ENCODE results near the gene HSPB1.
"Not testable (repeated sequence)": the region's sequence is repeated elsewhere in the genome, so short reads cannot be mapped to it uniquely, and the experiment has no call there.

HSPB1 gene

DNA sequence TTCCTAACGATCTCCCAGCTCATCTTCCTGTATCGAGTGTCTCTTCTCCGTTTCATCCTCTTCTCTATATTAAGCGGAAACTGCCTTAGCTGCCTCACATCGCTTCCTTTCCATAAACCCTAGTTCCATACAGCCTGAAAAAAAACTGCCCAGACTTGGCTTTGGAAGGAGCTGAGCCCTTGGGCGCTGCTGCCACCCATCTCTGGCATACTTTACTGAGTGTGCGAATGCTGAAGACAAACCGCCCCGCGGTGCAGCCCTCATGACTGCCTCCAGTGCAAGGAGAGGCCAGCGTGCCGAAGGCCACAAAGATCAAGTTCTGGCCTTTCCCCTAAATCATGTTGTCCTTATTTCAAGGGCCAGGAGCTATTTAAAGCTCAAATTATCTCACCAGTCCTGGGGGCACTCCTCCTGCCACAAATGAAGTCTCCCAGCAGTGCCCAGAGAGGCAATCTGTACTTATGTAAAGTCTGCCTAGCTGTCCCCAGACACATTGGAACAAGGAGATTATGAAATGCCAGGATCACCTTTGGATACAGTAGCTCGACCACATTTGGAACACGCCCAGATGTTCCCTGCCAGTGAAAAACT lies 31.1 kb downstream of the HSPB1 start:
- no peak for DNase-seq (ENCODE audit: insufficient read length, low spot score)
- FAIRE-seq: no peak
- TF ChIP-seq, protein P1, sequence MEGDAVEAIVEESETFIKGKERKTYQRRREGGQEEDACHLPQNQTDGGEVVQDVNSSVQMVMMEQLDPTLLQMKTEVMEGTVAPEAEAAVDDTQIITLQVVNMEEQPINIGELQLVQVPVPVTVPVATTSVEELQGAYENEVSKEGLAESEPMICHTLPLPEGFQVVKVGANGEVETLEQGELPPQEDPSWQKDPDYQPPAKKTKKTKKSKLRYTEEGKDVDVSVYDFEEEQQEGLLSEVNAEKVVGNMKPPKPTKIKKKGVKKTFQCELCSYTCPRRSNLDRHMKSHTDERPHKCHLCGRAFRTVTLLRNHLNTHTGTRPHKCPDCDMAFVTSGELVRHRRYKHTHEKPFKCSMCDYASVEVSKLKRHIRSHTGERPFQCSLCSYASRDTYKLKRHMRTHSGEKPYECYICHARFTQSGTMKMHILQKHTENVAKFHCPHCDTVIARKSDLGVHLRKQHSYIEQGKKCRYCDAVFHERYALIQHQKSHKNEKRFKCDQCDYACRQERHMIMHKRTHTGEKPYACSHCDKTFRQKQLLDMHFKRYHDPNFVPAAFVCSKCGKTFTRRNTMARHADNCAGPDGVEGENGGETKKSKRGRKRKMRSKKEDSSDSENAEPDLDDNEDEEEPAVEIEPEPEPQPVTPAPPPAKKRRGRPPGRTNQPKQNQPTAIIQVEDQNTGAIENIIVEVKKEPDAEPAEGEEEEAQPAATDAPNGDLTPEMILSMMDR (IDR thresholded peaks at IDR 0.05; ENCODE audit: insufficient read depth, missing control alignments): no peak

DNA sequence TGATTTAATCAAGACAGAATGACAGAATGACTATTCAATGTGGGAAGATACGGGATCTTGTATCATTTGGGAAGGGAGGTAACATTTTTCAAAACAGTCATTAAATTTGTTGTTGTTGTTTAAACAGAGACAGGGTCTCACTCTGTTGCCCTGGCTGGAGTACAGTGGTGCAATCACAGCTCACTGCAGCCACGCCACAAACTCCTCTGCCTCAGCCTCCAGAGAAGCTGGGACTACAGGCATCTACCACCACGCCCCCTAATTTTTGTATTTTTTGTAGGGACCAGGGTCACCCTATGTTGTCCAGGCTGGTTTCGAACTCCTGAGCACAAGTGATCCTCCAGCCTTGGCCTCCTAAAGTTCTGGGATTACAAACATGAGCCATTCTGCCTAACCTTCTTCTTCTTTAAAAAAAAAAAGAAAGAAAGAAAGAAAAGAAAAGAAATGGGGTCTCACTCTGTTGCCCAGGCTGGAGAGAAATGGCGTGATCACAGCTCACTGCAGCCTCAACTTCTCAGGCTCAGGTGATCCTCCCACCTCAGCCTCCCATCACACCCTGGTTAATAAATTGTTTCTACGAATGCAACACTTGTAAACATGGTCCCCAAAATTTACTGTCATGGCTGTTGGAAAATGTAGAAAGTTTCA lies 32.0 kb downstream of the HSPB1 start:
- TF ChIP-seq, protein P1 (IDR thresholded peaks at IDR 0.05; ENCODE audit: insufficient read depth, missing control alignments): no peak
- DNase-seq (ENCODE audit: insufficient read length, low spot score) (no peak), FAIRE-seq (no peak)

DNA sequence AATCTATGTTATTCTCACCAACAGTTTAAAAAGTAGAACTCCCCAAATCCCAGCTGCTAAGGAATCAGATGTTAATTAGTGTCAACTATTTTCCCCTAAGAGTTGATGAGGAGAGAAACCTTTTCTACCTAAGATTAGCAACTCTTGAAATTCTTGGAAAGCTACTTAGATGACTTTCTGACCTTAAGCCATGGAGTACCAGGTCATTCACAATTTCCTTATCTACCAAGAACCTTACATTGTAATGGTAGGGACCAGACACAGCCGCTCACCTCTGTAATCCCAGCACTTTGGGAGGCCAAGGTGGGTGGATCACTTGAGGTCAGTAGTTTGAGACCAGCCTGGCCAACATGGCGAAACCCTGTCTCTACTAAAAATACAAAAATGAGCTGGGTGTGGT lies 32.9 kb downstream of the HSPB1 start:
- not testable (repeated sequence) for FAIRE-seq; DNase-seq (ENCODE audit: insufficient read length, low spot score)

DNA sequence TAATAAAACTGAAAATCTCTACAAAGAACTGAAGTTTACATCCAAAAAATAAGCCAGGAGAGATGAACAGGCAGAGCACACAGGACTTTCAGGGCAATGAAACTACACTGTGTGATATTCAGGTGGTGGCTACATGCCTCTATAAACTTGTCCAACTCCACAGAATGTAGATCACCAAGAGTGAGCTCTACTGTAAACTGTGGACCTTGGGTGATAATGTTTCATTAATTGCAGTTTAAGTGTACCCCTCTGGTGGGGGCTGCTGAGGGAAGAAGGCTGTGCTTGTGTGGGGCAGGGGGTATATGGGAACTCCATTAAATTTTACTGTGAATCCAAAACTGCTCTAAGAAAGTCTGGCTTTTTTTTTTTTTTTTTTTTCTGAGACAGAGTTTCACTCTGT lies 33.6 kb downstream of the HSPB1 start:
- TF ChIP-seq, protein P1 (IDR thresholded peaks at IDR 0.05; ENCODE audit: insufficient read depth, missing control alignments): no peak
- no peak for DNase-seq (ENCODE audit: insufficient read length, low spot score)

DNA sequence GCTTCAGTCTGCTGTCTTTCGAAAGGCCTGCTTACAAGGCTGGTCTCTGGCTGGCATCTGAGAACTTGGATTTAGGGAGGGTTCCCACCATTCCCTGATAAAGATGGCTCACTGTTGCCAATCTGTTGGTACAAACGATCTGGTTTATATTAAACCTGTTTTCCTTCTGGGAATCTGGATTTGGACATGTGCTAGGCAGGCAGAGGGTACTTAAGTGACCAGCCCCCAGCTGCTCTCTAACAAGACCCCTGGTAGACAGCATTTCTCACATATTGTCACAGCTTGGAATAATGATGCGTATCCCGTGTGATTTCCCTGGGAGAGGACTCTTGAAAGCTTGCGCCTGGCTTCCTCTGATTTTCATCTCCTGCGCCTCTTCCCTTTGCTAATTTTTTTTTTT lies 34.7 kb downstream of the HSPB1 start:
- DNase-seq (ENCODE audit: insufficient read length, low spot score) (no peak), FAIRE-seq (no peak)
- TF ChIP-seq, protein P1 (IDR thresholded peaks at IDR 0.05; ENCODE audit: insufficient read depth, missing control alignments): no peak

More for the DNA sequence above, 33.6 kb downstream of the HSPB1 start:
- FAIRE-seq: no peak

DNA sequence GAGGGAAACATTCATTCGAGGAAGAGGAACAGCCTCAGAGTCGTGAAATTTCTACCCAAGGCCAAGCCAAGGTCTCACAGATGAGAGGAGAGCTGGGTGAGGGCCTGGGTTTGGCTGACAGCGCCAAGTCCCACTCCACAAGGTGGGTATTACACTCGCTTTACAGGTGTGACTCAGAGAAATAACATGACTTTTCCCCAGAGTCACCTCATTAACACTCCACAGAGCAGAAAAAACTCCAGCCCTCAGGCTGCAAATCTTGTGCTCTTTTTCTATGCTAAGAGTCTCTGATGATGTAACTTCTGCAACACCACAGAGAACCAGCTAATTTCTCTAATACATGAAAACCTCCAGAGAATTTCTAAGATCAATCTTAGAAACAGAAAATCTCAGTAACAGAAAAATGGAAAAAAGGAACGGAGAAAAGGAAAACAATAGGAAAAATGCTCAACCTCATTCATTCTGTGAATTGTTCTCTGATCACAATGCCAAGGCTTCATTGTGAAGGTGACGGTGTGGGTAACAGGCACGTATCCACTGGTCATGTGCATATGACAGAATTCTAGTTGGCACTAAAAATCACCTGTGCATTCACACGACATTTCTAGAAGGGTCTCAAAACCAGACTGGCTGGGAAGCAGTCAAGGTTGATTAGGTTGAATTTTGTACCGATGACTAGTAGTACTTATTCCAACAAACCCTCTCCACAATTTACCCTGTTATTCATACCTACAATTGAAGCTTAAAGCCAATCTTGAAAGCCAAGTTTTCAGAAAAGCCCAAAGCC lies 36.0 kb downstream of the HSPB1 start:
- no peak for FAIRE-seq
- no peak for DNase-seq (ENCODE audit: insufficient read length, low spot score)
- TF ChIP-seq, protein P1 (IDR thresholded peaks at IDR 0.05; ENCODE audit: insufficient read depth, missing control alignments): no peak

DNA sequence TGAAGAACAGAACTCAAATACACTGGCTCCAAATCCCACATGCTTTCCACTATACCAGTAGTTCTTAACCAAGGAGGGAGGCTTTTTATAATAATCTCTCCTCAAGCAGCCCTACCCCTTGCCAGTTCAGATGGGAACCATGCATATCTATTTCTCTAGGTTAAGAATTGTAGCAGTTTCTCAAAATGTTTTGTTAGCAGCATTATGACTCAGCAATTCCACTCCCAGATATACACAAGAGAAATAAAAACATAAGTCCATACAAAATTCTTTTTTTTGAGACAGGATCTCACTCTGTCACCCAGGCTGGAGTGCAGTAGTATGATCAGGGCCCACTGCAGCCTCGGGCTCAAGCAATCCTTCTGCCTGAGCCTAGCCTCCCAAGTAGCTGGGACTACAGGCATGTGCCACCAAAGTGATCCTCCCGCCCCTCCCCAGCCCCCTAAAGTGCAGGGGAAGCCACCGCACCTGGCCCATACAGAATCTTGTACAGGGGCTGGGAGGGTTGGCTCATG lies 38.2 kb downstream of the HSPB1 start:
- no peak for FAIRE-seq
- no peak for DNase-seq (ENCODE audit: insufficient read length, low spot score)
- TF ChIP-seq, protein P1 (IDR thresholded peaks at IDR 0.05; ENCODE audit: insufficient read depth, missing control alignments): no peak

Measured in D721Med (cell line).